HFFc6 (cell line): ENCODE results near the gene C1orf115. TPM values are rescaled to one million over a fixed set of nuclear protein-coding genes. Genes with fewer than 3 reads are reported as not detected.
"Not testable (repeated sequence)": the region's sequence is repeated elsewhere in the genome, so short reads cannot be mapped to it uniquely, and the experiment has no call there.

ENCODE experiments used
- DNase-seq: peaks from one replicate; pipeline ENCODE4 v3.0.0-alpha.2; 2018
- H3K27ac Mint-ChIP-seq: 2 replicates; pipeline ENCODE4 v1.8.0; 2020; ENCODE audit warnings: mild to moderate bottlenecking, mixed read lengths
- H3K27me3 Mint-ChIP-seq: 2 replicates; pipeline ENCODE4 v1.8.0; 2021; ENCODE audit warnings: mild to moderate bottlenecking, moderate library complexity, mixed read lengths; ENCODE audit not compliant: insufficient read depth
- H3K36me3 Mint-ChIP-seq: 2 replicates; pipeline ENCODE4 v1.8.0; 2021; ENCODE audit warnings: low read depth, mixed read lengths
- H3K4me1 Mint-ChIP-seq: 2 replicates; pipeline ENCODE4 v1.8.0; 2020; ENCODE audit warnings: low read depth, mixed read lengths
- H3K4me3 Mint-ChIP-seq: 2 replicates; pipeline ENCODE4 v1.8.0; 2020; ENCODE audit warnings: mild to moderate bottlenecking, moderate library complexity, mixed read lengths
- H3K9me3 Mint-ChIP-seq: 2 replicates; pipeline ENCODE4 v1.8.0; 2020; ENCODE audit warnings: mild to moderate bottlenecking, mixed read lengths
- total RNA-seq, 6 experiments: library from RNA; stranded (reverse); fragmentation: NEBNext Ultra II Directional; extraction: Animal tissue kit (Norgen Biotek cat#: 25700); gene quantifications; 2 replicates in 1 of 6; 3 replicates in 5 of 6; pipeline ENCODE4 v1.2.3, GENCODE V29; 2021
- TF ChIP-seq, protein P1 (sequence below): fragments of 200-600 bp; sonication (generic); IDR thresholded peaks from 2 replicates; pipeline ENCODE4 v1.5.0; 2021; ENCODE audit warnings: antibody characterized with exemption, mild to moderate bottlenecking

Gene C1orf115
- total RNA-seq, 6 experiments from 2014 or later = 0.08 to 0.50 (median 0.19) TPM

GRCh38 chr1:220680085-220680687 lies 10.0 kb upstream of the C1orf115 start:
- Mint-ChIP-seq H3K4me3 (no peak overlapping the region), H3K27me3 (no peaks in the 10 kb centered on the region; the same call in 1 of the 2 replicates), H3K9me3 (no peaks in the 10 kb centered on the region), H3K27ac (no peak overlapping the region), H3K36me3 (no peaks in the 10 kb centered on the region), H3K4me1 (0 out of 2 replicates have a peak, but pooled peaks cover 8% of the 10 kb centered on the region)
- TF ChIP-seq, protein P1, sequence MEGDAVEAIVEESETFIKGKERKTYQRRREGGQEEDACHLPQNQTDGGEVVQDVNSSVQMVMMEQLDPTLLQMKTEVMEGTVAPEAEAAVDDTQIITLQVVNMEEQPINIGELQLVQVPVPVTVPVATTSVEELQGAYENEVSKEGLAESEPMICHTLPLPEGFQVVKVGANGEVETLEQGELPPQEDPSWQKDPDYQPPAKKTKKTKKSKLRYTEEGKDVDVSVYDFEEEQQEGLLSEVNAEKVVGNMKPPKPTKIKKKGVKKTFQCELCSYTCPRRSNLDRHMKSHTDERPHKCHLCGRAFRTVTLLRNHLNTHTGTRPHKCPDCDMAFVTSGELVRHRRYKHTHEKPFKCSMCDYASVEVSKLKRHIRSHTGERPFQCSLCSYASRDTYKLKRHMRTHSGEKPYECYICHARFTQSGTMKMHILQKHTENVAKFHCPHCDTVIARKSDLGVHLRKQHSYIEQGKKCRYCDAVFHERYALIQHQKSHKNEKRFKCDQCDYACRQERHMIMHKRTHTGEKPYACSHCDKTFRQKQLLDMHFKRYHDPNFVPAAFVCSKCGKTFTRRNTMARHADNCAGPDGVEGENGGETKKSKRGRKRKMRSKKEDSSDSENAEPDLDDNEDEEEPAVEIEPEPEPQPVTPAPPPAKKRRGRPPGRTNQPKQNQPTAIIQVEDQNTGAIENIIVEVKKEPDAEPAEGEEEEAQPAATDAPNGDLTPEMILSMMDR = peak; percentile 85
- DNase-seq = peak; percentile 27

GRCh38 chr1:220681220-220681880 lies 8.8 kb upstream of the C1orf115 start:
- TF ChIP-seq, protein P1 = no peak
- no peaks in the 10 kb centered on the region for H3K9me3 Mint-ChIP-seq
- H3K4me1 Mint-ChIP-seq = 0 out of 2 replicates have a peak, but pooled peaks cover 8% of the 10 kb centered on the region
- peaks cover 3% of the 10 kb centered on the region; the same call in 1 of the 2 replicates for H3K27me3 Mint-ChIP-seq
- no peak for DNase-seq
- peak overlapping the region; percentile 71 for H3K4me3 Mint-ChIP-seq
- no peak overlapping the region for H3K27ac Mint-ChIP-seq
- H3K36me3 Mint-ChIP-seq = no peaks in the 10 kb centered on the region

- TF ChIP-seq, protein P1 = no peak
- H3K4me3 Mint-ChIP-seq = no peak overlapping the region
- H3K36me3 Mint-ChIP-seq = no peaks in the 10 kb centered on the region
- H3K27me3 Mint-ChIP-seq = peaks cover 3% of the 10 kb centered on the region; the same call in 1 of the 2 replicates
- no peaks in the 10 kb centered on the region for H3K9me3 Mint-ChIP-seq
- H3K4me1 Mint-ChIP-seq = 0 out of 2 replicates have a peak, but pooled peaks cover 8% of the 10 kb centered on the region
- no peak for DNase-seq
- H3K27ac Mint-ChIP-seq = no peak overlapping the region
Measured at GRCh38 chr1:220682901-220683576, 7.1 kb upstream of the C1orf115 start.

DNA sequence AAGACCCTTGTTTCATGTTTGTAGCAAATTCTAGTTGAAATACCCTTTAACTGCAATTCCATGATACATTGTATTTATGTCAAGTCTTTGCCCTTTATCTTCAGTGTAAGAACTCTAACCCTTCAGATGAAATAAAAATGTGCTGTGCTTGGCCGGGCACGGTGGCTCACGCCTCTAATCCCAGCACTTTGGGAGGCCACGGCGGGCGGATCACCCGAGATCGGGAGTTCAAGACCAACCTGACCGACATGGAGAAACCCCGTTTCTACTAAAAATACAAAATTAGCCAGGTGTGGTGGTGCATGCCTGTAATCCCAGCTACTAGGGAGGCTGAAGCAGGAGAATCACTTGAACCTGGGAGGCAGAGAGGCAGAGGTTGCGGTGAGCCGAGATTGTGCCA lies 6.4 kb upstream of the C1orf115 start:
- H3K36me3 Mint-ChIP-seq, H3K9me3 Mint-ChIP-seq, H3K27ac Mint-ChIP-seq, H3K27me3 Mint-ChIP-seq, H3K4me3 Mint-ChIP-seq, H3K4me1 Mint-ChIP-seq, DNase-seq: not testable (repeated sequence)

DNA sequence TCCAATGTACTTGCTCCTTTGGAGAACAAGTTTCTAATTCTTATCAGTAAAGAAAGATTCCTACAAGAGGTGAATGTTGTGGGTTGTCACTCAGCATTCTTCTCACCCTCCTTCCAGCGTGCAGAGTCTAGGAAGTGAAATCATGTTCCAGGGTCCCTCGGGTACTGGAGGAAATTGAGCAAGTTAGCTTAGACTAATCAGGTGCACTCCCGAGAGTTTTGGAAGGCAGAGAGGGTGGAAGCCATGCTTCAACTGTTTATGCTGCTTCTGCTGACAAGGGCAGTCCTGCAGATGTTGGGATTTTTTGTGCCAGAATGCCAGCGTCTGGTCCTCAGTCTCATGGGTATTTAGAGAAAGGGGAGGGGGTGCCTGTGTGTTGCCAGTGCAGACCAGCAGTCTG lies 5.3 kb upstream of the C1orf115 start:
- DNase-seq = no peak
- Mint-ChIP-seq H3K36me3 (no peaks in the 10 kb centered on the region), H3K27ac (no peak overlapping the region), H3K9me3 (no peaks in the 10 kb centered on the region), H3K4me1 (peaks cover 12% of the 10 kb centered on the region; the same call in 1 of the 2 replicates), H3K4me3 (no peak overlapping the region), H3K27me3 (peaks cover 3% of the 10 kb centered on the region; the same call in 1 of the 2 replicates)
- TF ChIP-seq, protein P1 = no peak

- TF ChIP-seq, protein P1 = peak; percentile 25; the same call in 1 of the 2 replicates
- Mint-ChIP-seq H3K27me3 (peaks cover 3% of the 10 kb centered on the region), H3K4me3 (no peak overlapping the region), H3K36me3 (no peaks in the 10 kb centered on the region), H3K27ac (no peak overlapping the region), H3K4me1 (peaks cover 13% of the 10 kb centered on the region; the same call in 1 of the 2 replicates), H3K9me3 (no peaks in the 10 kb centered on the region)
- no peak for DNase-seq
Measured at GRCh38 chr1:220685879-220686278, 4.3 kb upstream of the C1orf115 start.
